ENCODE results near the gene LDLRAD3.

The LDLRAD3 gene

DNA sequence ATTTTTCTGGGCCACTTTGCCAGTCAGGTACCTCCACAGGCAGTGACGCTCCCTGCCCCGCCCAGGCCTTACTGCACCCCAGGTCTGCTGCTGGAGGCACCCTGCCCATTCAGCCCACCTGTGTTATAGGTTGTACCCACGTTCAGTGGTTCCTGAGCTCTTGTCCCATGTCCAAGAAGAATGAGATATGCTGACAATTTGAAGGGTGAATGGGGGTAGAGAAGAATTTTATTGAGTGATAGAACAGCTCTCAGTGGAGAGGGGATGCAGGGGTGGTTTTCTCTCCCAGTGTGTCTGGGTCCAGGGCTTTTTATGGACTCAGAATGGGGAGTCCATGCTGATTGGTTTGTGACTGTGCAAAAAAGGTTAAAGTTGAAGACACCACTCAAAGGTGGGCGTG, 149.7 kb downstream of the LDLRAD3 start:
- in situ Hi-C loops (cut with MboI; ENCODE audit: low sequenced_read_pairs): no loop called here

DNA sequence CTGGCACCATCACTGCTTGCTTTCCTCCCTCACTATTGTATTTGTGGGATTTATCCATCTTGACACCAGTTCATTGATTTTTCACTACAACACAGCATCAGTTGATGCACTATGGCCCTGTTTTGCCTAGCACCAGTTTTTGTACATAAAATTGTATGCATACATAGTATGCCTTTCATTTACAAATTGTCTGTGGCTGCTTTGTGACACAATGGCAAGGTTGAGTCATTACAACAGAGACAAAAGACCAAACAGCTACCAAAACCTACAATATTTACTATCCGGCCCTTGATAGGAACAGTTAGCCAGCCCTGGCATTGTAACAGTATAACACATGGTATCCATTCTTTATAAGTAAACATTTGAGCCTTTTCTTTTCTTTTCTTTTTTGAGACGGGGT, 150.3 kb downstream of the LDLRAD3 start:
- in situ Hi-C loops (cut with MboI; ENCODE audit: low sequenced_read_pairs): no loop called here

DNA sequence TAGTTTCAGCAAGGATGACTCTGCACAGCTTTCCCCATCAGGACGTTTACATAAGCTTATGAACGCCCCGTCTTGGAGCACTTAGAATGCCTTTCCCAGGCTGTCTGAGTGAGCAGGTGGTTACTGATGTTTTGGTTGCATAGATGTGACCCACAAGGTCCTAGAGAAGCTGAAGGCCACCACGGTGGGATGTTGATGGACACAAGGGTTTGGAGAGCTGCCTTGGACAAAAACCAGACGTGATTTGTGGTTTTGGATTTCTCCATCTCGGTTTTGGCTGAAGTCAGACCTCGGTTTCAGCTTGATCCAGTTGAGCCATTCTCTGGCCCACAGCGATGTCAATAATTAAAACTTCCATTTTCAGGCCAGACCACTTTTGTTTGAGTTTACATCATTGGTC, 151.9 kb downstream of the LDLRAD3 start:
- in situ Hi-C loops (cut with MboI; ENCODE audit: low sequenced_read_pairs): no loop called here

DNA sequence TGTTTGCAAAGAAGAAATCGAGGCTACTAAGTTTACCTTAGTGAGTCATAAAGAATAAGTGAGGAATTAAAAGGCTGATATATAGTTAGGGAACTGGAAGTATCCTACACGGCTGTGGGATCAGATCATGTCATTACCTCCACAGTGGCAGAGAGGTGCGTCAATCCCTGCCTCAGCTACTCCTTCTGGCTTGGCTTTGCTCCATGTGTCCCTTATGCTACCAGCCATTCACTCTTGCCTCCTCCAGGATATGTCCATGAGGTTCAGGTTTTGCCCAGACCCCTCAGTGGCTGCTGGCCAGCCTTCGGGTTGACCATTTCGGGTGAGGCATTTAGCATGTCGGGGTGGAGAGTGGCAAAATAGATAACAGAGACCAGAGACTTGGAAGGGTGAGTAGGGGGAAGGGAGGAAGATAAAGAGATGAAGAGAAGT, 153.4 kb downstream of the LDLRAD3 start:
- in situ Hi-C loops (cut with MboI; ENCODE audit: low sequenced_read_pairs): no loop called here

DNA sequence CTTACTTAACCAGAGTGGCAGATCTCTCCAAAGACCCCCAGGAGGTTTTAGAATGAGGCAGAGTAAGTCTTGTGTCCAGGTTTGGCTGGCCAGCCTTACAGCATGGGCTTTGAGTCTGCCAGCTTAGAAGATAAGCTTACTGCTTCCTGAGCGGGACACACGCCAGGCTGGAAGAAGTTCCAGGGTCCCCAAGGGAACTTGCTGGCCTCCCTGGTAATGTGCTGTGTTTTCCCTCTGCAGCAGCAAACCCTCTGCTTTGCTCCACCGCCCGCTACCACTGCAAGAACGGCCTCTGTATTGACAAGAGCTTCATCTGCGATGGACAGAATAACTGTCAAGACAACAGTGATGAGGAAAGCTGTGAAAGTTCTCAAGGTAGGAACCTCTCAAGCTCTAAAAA, 154.2 kb downstream of the LDLRAD3 start:
- in situ Hi-C loops (cut with MboI; ENCODE audit: low sequenced_read_pairs): no loop called here

DNA sequence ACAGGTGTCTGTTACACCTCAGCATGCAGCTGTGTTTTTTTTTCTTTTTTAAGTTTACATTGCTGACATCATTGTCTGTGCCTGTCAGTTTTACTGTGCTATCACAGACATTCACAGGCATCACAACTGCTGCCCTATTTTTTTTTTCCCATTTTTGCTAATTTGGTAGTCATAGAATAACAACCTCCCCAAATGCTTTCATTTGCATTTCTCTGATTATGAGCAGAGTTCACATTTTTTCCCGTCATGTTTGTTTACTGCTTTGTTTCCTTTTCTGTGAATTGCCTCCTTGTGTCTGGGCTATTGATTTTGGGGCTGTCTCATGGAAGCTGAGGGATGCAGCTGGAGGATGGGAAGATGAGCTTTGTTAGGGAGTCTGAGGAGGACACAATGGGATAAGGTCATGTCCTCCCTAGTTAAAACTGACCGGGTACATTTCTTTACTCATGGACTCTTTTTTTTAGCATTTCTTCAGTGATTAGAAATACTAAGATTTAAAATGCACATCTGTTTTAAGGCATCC, 155.1 kb downstream of the LDLRAD3 start:
- in situ Hi-C loops (cut with MboI; ENCODE audit: low sequenced_read_pairs): no loop called here

DNA sequence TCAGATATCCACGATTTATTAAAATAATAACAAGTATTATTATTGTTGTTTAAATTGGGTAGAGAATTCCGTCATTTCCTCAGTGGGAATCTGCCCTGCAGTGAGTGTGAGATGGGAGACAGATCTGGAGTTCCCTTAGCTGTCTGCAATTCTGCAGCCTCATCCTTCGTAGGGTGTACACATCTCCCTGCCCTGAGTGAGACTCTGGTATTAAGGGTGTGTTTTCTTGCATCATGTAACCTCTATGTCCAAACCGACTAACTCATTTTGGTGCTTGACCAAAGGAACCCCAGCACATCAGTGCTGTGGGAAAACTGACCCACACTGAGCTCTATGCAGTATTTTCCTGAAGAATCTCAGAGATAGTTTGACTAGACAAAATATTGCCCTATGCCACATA, 157.6 kb downstream of the LDLRAD3 start:
- in situ Hi-C loops (cut with MboI; ENCODE audit: low sequenced_read_pairs): no loop called here

DNA sequence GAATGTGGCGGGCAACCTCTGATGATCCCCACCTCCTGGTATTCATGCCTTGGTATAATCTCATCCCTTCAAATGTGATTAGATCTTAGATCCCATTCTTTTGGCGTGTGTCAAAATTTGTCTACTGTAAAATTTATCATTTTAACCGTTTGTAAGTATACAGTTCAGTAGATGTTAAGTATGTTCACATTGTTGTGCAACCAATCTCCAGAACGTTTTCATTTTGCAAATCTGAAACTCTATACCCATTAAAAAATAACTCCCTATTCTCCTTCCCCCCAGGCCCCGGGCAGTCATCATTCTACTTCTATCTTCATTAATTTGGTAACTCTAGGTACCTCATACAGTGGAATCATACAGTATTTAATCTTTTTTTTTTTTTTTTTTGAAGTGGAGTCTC, 159.0 kb downstream of the LDLRAD3 start:
- in situ Hi-C loops (cut with MboI; ENCODE audit: low sequenced_read_pairs): no loop called here

DNA sequence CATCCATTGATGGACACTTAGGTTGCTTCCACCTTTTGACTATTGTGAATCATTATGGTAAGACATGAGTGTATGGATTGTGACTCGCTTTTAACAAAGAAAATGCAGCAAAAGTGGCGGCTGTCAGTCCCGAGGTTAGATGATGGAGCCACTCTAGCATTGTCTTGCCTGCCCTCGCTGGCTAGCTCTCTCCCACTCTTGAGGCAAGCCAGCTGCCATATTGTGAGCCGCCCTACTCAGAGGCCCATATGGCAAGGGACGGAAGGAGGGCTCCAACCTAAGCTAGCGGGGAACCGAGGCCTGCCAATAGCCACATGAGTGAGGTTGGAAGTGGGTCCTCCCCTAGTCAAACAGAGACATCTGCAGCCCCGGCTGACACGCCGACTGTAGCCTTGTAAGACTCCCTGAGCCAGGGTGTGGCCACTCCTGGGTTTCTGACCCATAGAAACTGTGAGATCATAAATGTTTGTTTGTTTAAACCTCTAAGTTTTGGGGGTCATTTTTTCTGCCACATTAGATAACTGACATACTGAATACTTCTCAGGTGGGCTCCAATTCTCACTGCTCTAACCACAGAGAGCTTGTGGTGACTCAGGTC, 160.2 kb downstream of the LDLRAD3 start:
- in situ Hi-C loops (cut with MboI; ENCODE audit: low sequenced_read_pairs): no loop called here

DNA sequence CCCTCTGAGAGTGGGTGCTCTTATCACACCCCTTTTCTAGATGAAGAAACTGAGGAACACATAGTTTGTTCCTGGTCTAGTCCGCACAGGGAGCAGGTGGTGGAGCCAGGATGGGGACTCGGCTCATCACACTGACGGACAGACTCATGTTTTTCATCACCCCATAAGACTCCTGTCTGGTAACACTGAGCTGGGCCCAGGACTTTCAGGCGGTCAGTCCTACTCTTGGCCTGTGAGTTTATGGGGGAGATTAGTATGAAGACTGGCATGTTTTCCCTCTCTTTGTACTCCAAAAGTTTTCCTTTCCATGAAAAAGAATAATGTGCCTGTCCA, 160.8 kb downstream of the LDLRAD3 start:
- in situ Hi-C loops (cut with MboI; ENCODE audit: low sequenced_read_pairs): no loop called here

DNA sequence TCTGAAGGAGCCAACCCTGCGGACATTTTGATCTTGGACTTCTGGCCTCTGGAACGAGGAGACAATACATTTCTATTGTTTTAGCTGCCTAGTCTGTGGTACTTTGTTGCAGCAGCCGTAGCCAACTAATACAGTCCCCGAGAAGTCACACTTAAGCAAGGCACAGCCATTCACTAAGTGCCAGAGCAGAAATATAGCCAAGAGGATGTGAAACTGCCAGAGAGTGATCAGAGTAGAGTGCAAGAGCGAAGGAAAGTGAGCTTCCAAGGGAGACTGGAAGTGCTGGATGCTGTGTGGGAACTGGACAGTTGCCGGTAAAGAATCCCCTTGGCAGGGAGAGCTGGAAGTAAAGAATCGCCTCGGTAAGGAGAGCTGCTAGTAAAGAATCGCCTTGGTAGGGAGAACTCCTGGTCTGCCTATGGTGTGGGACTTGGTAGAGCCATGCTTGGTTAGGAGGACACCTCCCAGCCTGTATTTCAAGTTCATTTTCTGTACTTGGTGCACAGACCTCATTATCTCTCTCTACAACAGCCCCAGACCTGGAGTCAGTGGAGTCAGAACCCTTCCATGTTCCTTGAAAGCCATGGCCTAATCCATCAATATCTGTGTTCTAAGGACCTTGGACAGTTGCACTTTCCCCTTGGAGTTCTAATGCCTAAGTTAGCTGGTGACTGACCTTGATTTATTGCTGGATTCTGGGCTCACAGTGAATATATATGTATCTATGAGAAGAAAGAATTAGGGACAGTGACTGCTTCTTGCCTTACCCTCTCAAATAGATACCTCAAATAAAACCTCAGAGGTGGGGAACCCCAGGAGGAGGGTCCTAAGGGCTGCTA, 162.1 kb downstream of the LDLRAD3 start:
- in situ Hi-C loops (cut with MboI; ENCODE audit: low sequenced_read_pairs): no loop called here

DNA sequence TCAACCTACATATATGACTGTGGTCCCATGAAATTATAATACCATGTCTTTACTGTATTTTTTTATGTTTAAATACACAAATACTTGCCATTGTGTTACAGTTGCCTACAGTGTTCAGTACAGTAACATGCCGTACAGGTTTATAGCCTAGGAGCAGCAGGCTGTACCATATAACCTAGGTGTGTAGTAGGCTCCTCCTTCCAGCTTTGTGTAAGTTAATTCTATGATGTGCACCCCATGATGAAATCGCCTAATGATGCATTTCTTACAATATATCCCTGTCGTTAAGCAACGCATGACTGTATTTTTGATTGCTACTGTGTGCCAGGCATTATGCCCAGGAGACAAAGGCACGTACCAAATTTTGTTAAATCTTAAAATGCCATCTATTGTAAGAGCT, 163.7 kb downstream of the LDLRAD3 start:
- in situ Hi-C loops (cut with MboI; ENCODE audit: low sequenced_read_pairs): no loop called here

DNA sequence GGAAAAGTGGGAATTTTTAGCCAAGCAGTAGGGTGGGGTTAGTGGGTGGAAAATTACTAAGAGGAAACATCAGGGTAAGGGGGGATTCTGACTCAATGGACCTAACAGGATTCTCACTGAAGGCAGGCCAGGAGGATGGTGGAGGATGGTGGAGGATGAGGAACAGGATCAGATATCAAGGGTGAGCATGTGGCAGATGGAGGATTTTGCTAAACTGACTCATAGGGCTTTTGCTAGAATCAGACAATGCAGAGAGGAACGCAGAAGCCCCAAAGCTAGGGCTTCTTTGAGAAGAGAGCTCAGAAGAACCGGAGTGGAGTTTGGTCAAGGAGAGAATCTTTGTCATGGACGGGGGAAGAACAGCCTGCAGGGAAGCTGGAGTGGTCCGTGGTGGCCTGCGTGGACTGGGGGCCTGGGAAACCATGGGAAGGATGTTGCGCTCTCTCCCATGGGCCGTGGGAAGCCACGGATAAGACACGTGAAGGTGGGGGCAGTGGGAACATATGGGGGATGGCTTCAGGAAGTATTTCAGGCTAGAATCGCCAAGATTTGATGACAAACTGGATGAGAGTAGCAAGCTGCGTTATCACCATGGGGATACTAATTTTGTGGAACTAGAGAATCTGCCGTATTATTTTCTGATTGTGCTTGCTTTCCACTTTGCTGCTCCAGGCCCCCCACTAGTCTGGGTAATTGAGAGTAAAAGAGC, 165.2 kb downstream of the LDLRAD3 start:
- in situ Hi-C loops (cut with MboI; ENCODE audit: low sequenced_read_pairs): no loop called here

DNA sequence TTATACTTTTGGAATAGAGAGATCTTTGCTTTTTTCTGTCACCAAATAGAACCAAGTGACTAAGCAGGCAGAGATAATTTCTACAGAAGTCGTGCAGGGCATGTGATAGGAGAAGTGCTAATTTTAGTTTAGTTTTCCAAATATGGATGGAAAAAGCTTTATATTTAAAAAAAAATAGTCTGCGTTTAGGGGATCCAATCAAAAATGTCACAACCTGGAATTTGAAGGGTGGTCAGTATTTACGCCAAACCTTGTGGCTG, 165.7 kb downstream of the LDLRAD3 start:
- in situ Hi-C loops (cut with MboI; ENCODE audit: low sequenced_read_pairs): no loop called here

DNA sequence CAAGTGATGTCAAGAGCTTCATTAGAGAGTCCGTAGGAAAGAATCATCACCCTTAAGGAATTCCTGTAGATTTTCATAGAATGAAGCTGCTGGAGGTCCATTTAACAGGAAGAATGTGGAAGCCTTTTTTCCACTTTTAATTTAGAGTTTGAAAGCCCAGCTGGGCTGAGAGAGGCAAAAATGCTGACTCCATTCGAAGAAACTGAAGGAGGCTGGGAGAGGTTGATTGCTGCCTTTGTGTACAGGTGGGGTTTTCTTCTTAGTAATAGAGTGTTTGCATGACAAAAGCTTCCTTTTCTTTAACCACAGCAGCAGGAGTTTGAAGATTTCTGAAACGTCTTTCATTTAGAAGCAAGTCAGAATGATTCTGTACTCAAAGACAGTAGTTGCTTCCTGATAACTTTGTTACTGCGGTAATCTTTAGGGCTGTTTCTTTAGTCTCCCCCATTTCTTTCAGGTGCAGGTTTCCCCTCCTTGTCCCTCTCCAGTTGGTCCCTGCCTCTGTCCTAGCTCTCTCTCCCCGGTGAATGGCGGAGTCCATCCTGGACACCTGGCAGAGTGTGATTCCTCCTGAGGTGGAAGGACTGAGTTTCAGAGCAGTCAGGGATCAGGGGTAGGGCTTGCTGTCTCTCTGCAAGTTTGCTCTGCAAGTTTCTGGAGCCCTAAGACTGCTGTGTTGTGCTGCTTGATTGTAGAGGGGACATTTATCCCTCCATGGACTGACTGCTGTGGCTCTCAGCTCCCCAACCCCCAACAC, 166.2 kb downstream of the LDLRAD3 start:
- in situ Hi-C loops (cut with MboI; ENCODE audit: low sequenced_read_pairs): no loop called here

DNA sequence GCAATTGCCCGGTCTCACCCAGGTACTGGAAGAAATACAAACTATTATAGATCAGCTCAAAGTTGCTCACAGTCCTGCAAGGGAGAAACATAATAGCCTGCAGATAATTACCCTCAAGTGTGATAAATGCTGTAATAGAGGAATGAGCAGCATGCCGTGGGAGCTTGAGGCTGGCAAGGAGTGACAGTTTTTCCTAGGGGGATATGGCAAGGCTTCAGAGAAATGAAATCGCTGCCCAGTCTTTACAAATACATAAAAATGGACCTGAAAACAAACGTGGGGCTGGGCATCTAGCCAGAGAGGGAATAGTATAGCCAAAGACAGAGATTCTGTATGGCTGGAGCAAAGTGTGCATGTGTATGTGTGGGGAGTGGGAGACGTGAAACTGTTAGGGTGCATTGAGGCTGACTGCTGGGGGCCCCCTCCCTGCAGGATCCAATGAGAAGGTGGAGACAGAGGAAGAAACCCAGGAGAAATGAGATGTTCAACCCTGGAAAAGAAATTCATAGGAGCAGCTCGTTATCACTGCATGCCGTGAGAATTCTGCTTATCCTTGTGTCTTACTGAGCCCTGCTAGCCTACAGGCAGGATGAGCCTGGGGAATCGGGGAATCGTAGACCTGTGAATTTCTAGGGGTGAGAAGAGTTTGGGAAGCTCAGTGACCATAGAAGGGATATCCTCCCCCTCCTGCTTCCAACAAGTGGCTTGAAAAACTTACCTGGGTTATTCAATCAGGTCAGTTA, 167.0 kb downstream of the LDLRAD3 start:
- in situ Hi-C loops (cut with MboI; ENCODE audit: low sequenced_read_pairs): no loop called here

DNA sequence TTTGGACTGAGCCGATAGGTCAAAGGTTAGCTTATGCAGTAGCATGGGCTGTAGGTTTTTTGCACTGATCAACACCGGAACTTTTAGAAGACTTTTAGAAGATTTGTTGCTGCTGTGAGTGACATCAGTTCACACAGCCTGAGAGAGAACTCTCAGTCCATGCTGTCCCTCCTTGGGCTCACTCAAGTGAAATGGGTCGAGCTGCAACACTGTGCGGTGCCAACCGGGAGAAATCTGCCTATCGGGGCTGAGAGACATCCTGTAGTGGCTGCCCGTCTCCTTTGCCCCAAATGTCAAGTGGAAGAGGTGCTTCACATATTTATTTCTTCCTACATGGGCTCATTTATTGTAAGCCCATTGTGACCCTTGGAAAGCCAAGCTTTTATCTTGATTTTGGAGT, 170.2 kb downstream of the LDLRAD3 start:
- in situ Hi-C loops (cut with MboI; ENCODE audit: low sequenced_read_pairs): no loop called here

DNA sequence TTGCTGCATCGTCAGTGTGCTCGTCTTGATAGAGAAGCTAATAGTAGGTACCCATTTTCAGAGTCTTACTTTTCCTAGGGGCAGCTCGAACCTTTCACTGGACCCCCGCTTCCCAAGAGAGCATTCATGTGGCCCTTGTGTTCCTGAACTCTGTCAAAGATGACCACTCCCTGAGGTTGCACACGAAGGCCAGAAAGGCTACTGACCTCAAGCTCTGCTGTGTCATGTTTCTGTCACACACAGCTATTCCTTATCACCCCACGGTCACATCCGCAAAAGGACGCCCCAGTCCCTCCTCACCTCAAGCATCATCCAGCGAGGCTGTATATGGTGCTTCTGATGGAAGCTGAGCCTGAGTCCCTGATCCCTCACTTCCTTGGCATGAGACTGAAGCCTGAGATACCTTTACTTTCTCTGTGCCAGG, 171.5 kb downstream of the LDLRAD3 start:
- in situ Hi-C loops (cut with MboI; ENCODE audit: low sequenced_read_pairs): no loop called here

DNA sequence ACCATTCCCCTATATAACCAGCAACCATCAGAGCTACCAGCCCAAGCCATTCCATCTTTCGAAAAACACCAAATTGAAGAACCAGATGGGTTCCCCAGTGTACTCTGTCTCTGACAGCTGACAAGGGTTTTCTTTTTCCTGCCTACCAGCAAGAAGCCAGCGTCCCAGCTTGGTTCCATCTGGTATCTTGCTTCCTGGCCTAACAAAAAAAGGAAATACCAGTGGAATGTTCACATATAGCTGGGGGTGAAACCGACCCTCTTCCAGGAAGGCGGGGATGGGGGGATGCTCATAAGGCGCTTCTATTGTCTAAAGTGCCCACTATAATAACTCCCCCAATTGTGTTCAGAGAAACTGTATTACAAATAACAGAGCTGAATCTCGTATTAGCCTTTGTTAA, 172.3 kb downstream of the LDLRAD3 start:
- in situ Hi-C loops (cut with MboI; ENCODE audit: low sequenced_read_pairs): no loop called here

DNA sequence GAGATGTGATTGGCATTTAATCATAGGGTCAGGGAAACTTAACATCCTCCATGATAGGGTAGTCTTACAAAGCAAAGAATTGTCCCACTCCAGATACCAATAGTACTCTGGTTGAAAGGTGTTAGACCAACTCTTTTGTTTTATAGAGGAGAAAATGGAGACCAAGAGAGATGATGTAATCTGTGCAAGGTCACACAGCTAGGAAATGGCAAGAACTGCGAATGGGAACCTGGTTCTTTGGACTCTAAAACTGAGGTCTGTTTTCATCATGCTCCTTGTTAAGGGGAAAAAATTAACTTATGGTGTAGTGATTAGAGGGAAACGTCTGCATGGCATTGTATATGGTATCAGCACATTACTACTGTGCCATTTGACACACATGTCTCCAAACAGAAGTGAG, 174.2 kb downstream of the LDLRAD3 start:
- in situ Hi-C loops (cut with MboI; ENCODE audit: low sequenced_read_pairs): no loop called here

DNA sequence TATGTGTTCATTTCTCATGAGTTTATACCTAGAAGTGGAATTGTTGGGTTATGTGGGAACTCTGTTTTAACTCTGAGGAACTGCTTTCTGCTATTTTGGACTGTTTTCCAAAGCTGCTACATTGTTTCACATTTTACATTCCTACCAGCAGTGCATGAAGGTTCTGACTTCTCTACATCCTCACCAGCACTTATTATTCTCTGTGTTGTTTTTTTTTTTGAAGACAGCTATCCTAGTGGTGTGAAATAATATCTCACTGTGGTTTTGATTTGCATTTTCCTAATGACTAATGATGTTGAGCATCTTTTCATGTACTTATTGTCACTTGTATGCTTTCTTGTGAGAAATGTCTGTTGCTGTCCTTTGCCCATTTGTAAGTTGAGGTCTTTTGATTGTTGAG, 175.4 kb downstream of the LDLRAD3 start:
- in situ Hi-C loops (cut with MboI; ENCODE audit: low sequenced_read_pairs): no loop called here
